ENCODE results near the gene ARL6IP4.

DNA sequence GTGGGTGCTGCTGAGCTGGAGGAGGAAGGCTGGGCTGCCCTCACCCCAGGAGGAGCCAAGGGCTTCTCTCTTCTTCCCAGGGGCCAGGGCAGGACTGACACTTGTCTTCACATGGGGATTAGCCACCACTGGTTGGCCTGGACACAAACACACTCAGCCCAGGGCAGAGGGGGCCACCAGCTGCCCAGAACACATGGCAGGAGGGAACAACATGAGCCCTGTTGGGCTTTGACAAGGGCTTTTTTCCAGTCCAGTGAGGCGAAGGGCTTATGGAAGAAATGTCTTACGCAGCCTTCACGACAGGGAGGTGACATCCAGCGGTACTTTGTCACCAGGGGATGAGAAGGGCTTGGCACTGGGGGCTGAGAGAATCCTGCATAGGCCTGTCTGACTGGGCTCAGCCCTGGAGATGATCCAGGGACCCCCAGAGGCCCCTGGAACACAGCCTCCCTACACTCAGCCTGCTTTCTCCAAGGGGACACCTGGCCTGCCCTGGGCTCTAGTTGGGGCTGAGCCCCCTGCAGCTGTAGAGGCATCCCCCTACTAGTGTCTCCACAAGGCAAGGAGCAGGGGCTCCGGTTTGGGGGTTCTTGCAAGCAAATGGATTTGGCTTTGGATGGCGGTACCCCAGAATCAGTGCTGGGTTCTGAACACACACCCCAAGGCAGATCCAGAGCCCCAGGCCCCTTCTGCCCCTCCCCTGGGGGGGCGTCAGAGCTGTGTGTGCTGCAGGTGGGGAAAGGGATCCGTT is 18.9 kb downstream of the ARL6IP4 start:
- TF ChIP-seq, protein P1, sequence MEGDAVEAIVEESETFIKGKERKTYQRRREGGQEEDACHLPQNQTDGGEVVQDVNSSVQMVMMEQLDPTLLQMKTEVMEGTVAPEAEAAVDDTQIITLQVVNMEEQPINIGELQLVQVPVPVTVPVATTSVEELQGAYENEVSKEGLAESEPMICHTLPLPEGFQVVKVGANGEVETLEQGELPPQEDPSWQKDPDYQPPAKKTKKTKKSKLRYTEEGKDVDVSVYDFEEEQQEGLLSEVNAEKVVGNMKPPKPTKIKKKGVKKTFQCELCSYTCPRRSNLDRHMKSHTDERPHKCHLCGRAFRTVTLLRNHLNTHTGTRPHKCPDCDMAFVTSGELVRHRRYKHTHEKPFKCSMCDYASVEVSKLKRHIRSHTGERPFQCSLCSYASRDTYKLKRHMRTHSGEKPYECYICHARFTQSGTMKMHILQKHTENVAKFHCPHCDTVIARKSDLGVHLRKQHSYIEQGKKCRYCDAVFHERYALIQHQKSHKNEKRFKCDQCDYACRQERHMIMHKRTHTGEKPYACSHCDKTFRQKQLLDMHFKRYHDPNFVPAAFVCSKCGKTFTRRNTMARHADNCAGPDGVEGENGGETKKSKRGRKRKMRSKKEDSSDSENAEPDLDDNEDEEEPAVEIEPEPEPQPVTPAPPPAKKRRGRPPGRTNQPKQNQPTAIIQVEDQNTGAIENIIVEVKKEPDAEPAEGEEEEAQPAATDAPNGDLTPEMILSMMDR (conservative IDR thresholded peaks at IDR 0.05; ENCODE audit: low read length), result no peak
- no peak for TF ChIP-seq EZH2phosphoT487 (IDR thresholded peaks at IDR 0.05; ENCODE audit: borderline replicate concordance, low read depth, low read length)

Data from OCI-LY7 (cell line).